NCI-H524 treated with DMSO at 0.1 percent for 48 hours (cell line): ENCODE measurements around the gene CTNNA1.
"Not testable (repeated sequence)": the region's sequence is repeated elsewhere in the genome, so short reads cannot be mapped to it uniquely, and the experiment has no call there.

Experiments used
- DNase-seq: peaks from one replicate; lab custom pipeline; 2025; lab: John Stamatoyannopoulos, UW

Gene CTNNA1

DNA sequence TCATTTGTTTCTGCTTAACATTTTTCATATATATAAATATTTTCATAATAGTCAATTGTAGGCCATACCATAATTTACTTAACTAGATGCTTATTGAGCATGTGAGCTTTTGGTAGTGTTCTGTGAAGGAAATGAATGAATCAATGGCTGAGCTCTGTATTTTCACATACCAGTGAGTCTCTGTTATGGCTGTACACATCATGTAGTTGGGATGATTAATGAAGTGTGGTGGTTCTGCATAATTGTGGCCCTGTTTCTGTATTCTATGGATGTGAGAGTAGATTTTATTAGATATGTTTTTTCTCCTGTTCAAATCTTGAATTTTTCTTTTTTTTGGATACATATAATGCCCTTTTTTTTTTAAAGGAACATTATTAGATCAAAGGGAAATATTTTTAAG lies 56.2 kb downstream of the CTNNA1 start:
- DNase-seq = no peak

DNA sequence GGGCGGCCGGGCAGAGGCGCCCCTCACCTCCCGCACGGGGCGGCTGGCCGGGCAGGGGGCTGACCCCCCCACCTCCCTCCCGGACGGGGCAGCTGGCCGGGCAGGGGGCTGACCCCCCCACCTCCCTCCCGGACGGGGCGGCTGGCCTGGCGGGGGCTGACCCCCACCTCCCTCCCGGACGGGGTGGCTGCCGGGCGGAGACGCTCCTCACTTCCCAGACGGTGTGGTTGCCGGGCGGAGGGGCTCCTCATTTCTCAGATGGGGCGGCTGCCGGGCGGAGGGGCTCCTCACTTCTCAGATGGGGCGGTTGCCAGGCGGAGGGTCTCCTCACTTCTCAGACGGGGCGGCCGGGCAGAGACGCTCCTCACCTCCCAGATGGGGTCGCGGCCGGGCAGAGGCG lies 57.6 kb downstream of the CTNNA1 start:
- DNase-seq = not testable (repeated sequence)

DNA sequence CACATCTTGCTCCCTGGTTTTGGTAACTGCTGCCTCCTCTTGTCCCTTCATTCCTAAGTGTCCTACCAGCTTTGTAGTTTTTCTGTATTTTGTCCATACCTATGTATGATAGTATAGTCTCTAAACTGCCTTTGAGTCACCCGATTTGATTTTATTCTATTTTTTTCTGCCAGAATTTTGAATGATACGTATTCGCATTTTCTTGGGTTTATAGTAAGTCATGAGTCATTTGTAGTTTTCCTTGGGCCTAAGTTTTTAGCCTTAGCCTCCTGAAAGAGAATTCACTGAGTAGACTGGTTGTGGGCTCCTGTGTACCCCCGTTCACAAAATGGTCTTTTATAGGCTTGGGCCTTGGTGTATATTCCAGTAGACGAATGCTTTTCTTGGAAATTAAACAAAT lies 62.3 kb downstream of the CTNNA1 start:
- no peak for DNase-seq

- no peak for DNase-seq
These were observed 64.0 kb downstream of the CTNNA1 start for GRCh38 chr5:138817241-138817640.

- peak; percentile 16 for DNase-seq
These were observed 65.9 kb downstream of the CTNNA1 start for GRCh38 chr5:138819081-138819480.

DNA sequence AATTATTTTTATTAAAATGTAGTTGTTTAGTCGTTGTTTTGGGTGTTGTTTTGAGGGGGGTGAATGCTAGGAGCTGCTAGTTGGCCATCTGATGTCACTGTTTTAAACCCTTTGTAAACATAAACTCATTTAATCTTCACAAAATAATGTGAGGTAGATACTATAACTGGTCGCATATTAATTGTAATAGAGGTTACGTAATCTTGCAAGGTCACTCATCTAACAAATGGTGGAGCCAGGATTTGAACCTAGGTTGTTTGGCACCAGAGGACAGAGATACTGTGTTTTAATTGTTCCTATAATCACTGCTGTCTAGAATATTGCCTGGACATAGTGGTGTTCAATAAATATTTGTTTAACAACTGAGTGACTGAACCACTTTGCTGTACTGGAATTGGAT lies 67.5 kb downstream of the CTNNA1 start:
- no peak for DNase-seq

DNA sequence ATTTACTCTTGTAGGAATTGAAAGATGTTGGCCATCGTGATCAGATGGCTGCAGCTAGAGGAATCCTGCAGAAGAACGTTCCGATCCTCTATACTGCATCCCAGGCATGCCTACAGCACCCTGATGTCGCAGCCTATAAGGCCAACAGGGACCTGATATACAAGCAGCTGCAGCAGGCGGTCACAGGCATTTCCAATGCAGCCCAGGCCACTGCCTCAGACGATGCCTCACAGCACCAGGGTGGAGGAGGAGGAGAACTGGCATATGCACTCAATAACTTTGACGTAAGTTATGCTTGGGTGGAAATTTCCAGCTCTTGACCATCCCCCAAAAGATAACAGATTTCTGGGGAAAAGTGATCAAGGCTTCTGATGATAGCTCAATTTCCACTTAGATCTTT lies 71.3 kb downstream of the CTNNA1 start:
- no peak for DNase-seq

DNA sequence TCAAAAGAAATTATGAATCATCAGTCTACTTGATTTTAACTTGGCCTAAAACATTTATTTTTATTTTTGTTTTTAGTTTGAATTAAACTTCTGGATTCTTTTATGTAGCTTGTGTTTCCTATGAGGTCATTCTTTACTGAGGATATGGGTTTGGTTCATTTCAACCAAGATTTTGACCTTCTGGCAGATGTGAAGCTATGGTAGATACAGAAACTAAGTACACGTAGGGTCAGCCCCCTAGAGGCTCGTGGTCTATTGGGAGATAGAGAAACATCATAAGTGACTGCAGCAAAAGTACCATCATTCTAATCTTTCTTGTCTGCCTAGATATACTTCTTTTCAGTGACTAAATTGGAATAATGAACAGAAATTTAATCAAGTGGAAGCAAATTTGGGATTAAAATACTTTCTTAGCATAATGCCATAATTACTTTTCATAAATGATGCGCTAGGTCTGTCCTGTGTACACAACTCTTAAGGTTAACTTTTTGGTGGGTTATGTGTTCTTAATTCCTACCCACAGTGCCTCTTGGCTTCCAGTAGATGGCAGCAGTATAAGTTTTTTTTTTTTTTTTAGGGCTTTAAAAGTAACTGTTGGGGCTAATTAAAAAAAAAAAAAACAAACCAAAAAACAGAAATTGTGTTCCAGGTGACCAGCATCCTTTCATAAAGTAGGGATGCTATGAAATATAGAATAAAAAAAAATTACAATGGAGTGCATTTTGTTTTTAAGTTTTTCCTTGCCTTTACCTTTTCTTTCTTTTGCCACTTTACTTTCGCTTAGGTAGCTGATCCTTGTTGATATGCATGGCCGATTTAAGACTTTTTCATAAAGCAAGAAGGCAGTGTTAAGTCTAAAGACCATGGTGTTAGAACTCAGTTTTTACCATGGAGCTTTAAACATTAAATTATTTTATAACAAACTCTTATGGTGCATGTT lies 72.0 kb downstream of the CTNNA1 start:
- DNase-seq = peak; percentile 2

- DNase-seq = no peak
These were observed 75.3 kb downstream of the CTNNA1 start for GRCh38 chr5:138828556-138828955.

- no peak for DNase-seq
These were observed 76.1 kb downstream of the CTNNA1 start for GRCh38 chr5:138829341-138829740.

DNA sequence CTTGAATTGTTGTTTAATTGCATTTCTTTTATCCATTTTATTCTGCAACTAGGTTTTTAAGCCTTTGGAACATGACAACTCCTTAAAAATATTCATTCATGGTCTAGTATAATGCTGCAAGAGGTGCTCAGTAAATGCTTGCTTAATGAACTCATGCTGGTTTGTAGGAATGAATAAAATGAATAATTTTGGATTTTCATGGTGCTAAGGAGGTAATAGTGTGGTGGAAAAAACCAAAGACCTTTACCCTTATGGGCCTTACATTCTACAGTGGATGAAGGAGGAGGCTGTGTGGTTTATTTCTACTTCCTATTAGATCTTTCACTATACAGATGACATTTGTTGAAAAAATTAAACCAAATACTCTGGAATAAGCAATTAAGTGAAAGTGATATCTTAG lies 78.5 kb downstream of the CTNNA1 start:
- DNase-seq = no peak

GRCh38 chr5:138832218-138832617 lies 79.0 kb downstream of the CTNNA1 start:
- DNase-seq = no peak

DNA sequence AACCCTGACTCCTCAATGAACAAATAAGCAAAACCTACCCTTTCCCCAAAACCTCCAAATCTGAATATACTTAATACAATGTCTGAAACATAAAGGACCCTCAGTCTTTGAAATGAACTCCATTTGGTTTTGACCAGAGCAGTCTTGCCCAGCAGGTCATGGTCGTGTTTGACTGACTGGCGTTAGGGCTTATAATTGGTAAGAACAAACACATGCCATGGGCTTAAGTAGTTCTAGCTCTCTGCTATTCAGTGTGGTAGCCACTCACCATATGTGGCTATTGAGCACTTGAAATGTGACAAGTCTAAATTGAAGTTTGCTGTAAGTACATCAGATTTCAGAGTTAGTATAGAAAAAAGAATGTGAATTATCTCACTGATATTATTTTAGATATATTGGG lies 79.9 kb downstream of the CTNNA1 start:
- DNase-seq = peak; percentile 31

- DNase-seq = peak; percentile 30
These were observed 80.7 kb downstream of the CTNNA1 start for GRCh38 chr5:138833726-138834480.

GRCh38 chr5:138834853-138835252 lies 81.6 kb downstream of the CTNNA1 start:
- not testable (repeated sequence) for DNase-seq

GRCh38 chr5:138837160-138837559 lies 83.9 kb downstream of the CTNNA1 start:
- DNase-seq = no peak

- DNase-seq = no peak
These were observed 86.9 kb downstream of the CTNNA1 start for GRCh38 chr5:138840103-138840502.

DNA sequence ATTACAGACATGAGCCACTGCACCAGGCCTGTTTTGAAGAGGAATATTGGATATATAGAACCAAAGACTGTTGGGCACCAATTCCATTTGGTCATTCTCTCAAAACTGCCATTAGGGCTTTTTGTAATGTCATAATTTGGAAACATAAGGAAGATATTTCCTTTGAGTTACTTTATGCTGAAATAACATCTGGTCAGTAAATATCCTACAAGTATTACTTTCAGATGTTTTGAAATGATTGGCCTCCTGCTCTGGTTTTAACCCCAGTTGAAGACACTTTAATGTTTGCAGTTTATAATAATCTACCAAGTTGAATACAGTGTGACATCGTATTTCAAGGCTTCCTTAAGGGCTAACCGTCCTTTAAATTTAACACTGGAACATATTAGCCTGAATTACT lies 88.3 kb downstream of the CTNNA1 start:
- no peak for DNase-seq

GRCh38 chr5:138843316-138844124 lies 90.3 kb downstream of the CTNNA1 start:
- DNase-seq = no peak

DNA sequence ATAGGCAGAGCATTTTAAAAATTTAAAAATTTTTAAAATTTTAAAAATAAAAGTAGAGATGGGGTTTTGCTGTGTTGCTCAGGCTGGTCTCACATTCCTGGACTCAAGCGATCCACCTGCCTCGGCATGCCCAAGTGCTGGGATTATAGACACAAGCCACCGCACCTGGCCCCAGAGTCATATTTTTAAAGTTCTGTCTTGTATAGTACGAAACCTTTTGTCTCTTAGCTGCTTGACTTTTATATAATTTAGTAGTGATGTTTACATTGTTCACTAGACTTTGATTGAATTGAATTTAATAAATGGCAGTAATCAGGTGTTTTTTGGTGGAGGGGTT lies 90.9 kb downstream of the CTNNA1 start:
- DNase-seq = no peak

- no peak for DNase-seq
These were observed 91.7 kb downstream of the CTNNA1 start for GRCh38 chr5:138844812-138845513.

- no peak for DNase-seq
These were observed 96.2 kb downstream of the CTNNA1 start for GRCh38 chr5:138849439-138849838.
